Measurements from ENCODE around the gene ZYG11A. TPM values are rescaled to one million over a fixed set of nuclear protein-coding genes. Genes with fewer than 3 reads are reported as not detected.
A peak's percentile ranks its signal among the peaks of the same experiment; 100 is the strongest.

Gene ZYG11A
- total and polyA plus RNA-seq, 2 of the 13 experiments (the other 11 are each of a cell fraction or from before 2014, with no cell fraction given), result not detected

DNA sequence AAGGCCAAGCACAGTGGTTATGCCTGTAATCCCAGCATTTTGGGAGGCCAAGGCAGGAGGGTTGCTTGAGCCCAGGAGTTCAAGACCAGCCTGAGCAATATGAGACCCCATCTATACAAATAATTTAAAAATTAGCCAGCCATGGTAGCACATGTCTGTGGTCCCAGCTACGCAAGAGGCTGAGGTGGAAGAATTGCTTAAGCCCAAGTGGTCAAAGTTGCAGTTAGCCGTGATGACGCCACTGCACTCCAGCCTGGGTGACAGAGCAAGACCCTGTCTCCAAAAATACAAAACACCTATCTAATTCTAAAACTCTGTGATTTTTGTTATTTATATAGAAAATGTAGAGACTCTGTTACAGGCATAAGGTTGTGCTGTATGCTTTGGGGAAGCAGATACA lies 44.2 kb upstream of the ZYG11A start:
- no peaks in the 10 kb centered on the region for H3K9me3 ChIP-seq (ENCODE audit: low read length)
- in situ Hi-C loops (cut with HindIII; ENCODE audit: extremely low pct_ligation_motif_present, low pct_unique_long_range_greater_than_20kb), result no loop called here
- H3K36me3 ChIP-seq (replicated peaks in 1 of 2; ENCODE audit: control insufficient read depth in 1 of 2, insufficient read depth in 2 of 2, low read length in 2 of 2), result peaks cover 3 to 11% of the 10 kb centered on the region in 2 experiments; a peak in 2 of 5 replicates
- POLR2A ChIA-PET, result no interaction called here
- H4K20me1 ChIP-seq (ENCODE audit: insufficient read depth, low read length), result no peaks in the 10 kb centered on the region
- 94% methylated on average over 3 of the region's 3 CpGs for WGBS (ENCODE audit: low lambda C conversion rate)
- FAIRE-seq, result no peak
- intact Hi-C loops (cut with micrococcal nuclease; ENCODE audit: unreplicated experiment), result no loop called here
- no peaks in the 10 kb centered on the region for H3K4me1 ChIP-seq (ENCODE audit: insufficient read depth, low read length)
- CTCF ChIA-PET (ENCODE audit: low intra/inter-chr PET ratio, low total read pairs), result no interaction called here
- no peaks in the 10 kb centered on the region for H3K79me2 ChIP-seq (ENCODE audit: insufficient read depth, low read length)
- H2AFZ ChIP-seq (ENCODE audit: low read length), result no peak overlapping the region
- no peak overlapping the region for H3K4me2 ChIP-seq (ENCODE audit: low read depth, low read length)
- H3K4me3 ChIP-seq (replicated peaks in 1 of 3; ENCODE audit: insufficient read depth in 1 of 3, low read depth in 2 of 3, low read length in 3 of 3), result no peak overlapping the region
- DNase-seq (ENCODE audit: low spot score), result no peak
- no peak for TF ChIP-seq SMYD3 (CRISPR knock-in tag; IDR thresholded peaks at IDR 0.05)
- TF ChIP-seq GABPB1 (CRISPR knock-in tag; IDR thresholded peaks at IDR 0.05), result no peak
- TF ChIP-seq SIX4 (CRISPR knock-in tag; IDR thresholded peaks at IDR 0.05), result no peak
- TF ChIP-seq RNF2 (conservative IDR thresholded peaks at IDR 0.05; ENCODE audit: low read depth), result no peak
- no peak for TF ChIP-seq ZFP36 (IDR thresholded peaks at IDR 0.05; ENCODE audit: borderline replicate concordance, low read depth, low read length, partially characterized antibody)
- no peak for TF ChIP-seq ZNF557 (CRISPR knock-in tag; IDR thresholded peaks at IDR 0.05)
- no peak for TF ChIP-seq ZEB1 (IDR thresholded peaks at IDR 0.05; ENCODE audit: insufficient replicate concordance, low read depth)
- TF ChIP-seq ZNF879 (CRISPR knock-in tag; IDR thresholded peaks at IDR 0.05), result no peak
- TF ChIP-seq TBL1XR1 (IDR thresholded peaks at IDR 0.05; ENCODE audit: borderline replicate concordance, low read length, partially characterized antibody), result no peak
- TF ChIP-seq RFXAP (CRISPR knock-in tag; IDR thresholded peaks at IDR 0.05; ENCODE audit: borderline replicate concordance), result no peak
- TF ChIP-seq ZNF460 (CRISPR knock-in tag; IDR thresholded peaks at IDR 0.05; ENCODE audit: borderline replicate concordance), result no peak
- no peaks in the 10 kb centered on the region for H3K27me3 ChIP-seq (ENCODE audit: control insufficient read depth in 1 of 2, insufficient read depth in 2 of 2, low read length in 2 of 2)
- no peak overlapping the region for H3K27ac ChIP-seq (ENCODE audit: extremely low read length, insufficient read depth, low read length)
- no peak for ATAC-seq
- no peak overlapping the region for H3K9ac ChIP-seq (ENCODE audit: insufficient read depth, low read depth, low read length)
- no TSS peak for BruUV-seq (replicated peaks)

DNA sequence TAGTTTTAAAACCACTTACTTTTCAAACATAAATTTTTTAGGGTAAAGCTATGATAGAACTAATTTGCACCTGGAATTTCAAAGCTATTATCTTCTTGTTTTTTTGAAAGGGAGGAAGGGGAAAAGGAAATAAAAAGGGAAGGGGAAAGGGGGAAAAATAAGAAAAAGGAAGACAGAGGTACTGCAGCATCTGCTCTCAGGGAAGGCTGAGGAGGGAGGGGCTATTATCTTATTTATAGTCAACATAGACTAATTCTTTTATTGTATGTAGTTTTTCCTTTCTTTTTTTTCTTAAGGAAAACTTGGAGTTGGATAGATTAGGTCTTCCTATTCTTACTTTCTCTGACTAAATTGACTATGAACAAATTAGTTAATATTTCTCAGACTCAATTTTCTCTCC lies 41.5 kb upstream of the ZYG11A start:
- FAIRE-seq (no peak), DNase-seq (ENCODE audit: low spot score) (no peak), ATAC-seq (no peak)
- Histone ChIP-seq H2AFZ (ENCODE audit: low read length) (no peak overlapping the region), H3K79me2 (ENCODE audit: insufficient read depth, low read length) (no peaks in the 10 kb centered on the region), H3K27me3 (ENCODE audit: control insufficient read depth in 1 of 2, insufficient read depth in 2 of 2, low read length in 2 of 2) (no peaks in the 10 kb centered on the region), H3K9ac (ENCODE audit: insufficient read depth, low read depth, low read length) (no peak overlapping the region), H3K9me3 (ENCODE audit: low read length) (no peaks in the 10 kb centered on the region), H3K27ac (ENCODE audit: extremely low read length, insufficient read depth, low read length) (no peak overlapping the region), H3K36me3 (replicated peaks in 1 of 2; ENCODE audit: control insufficient read depth in 1 of 2, insufficient read depth in 2 of 2, low read length in 2 of 2) (peaks cover 1 to 17% of the 10 kb centered on the region in 2 experiments; a peak in 2 of 5 replicates), H3K4me2 (ENCODE audit: low read depth, low read length) (no peak overlapping the region), H3K4me3 (replicated peaks in 1 of 3; ENCODE audit: insufficient read depth in 1 of 3, low read depth in 2 of 3, low read length in 3 of 3) (no peak overlapping the region), H3K4me1 (ENCODE audit: insufficient read depth, low read length) (no peaks in the 10 kb centered on the region), H4K20me1 (ENCODE audit: insufficient read depth, low read length) (no peaks in the 10 kb centered on the region)
- in situ Hi-C loops (cut with HindIII; ENCODE audit: extremely low pct_ligation_motif_present, low pct_unique_long_range_greater_than_20kb), result no loop called here
- ChIA-PET CTCF (ENCODE audit: low intra/inter-chr PET ratio, low total read pairs) (no interaction called here), POLR2A (no interaction called here)
- BruUV-seq (replicated peaks), result no TSS peak
- intact Hi-C loops (cut with micrococcal nuclease; ENCODE audit: unreplicated experiment), result no loop called here
- TF ChIP-seq, protein P1, sequence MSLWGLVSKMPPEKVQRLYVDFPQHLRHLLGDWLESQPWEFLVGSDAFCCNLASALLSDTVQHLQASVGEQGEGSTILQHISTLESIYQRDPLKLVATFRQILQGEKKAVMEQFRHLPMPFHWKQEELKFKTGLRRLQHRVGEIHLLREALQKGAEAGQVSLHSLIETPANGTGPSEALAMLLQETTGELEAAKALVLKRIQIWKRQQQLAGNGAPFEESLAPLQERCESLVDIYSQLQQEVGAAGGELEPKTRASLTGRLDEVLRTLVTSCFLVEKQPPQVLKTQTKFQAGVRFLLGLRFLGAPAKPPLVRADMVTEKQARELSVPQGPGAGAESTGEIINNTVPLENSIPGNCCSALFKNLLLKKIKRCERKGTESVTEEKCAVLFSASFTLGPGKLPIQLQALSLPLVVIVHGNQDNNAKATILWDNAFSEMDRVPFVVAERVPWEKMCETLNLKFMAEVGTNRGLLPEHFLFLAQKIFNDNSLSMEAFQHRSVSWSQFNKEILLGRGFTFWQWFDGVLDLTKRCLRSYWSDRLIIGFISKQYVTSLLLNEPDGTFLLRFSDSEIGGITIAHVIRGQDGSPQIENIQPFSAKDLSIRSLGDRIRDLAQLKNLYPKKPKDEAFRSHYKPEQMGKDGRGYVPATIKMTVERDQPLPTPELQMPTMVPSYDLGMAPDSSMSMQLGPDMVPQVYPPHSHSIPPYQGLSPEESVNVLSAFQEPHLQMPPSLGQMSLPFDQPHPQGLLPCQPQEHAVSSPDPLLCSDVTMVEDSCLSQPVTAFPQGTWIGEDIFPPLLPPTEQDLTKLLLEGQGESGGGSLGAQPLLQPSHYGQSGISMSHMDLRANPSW (CRISPR knock-in tag; IDR thresholded peaks at IDR 0.05; ENCODE audit: borderline replicate concordance), result no peak
- TF ChIP-seq, protein P2, sequence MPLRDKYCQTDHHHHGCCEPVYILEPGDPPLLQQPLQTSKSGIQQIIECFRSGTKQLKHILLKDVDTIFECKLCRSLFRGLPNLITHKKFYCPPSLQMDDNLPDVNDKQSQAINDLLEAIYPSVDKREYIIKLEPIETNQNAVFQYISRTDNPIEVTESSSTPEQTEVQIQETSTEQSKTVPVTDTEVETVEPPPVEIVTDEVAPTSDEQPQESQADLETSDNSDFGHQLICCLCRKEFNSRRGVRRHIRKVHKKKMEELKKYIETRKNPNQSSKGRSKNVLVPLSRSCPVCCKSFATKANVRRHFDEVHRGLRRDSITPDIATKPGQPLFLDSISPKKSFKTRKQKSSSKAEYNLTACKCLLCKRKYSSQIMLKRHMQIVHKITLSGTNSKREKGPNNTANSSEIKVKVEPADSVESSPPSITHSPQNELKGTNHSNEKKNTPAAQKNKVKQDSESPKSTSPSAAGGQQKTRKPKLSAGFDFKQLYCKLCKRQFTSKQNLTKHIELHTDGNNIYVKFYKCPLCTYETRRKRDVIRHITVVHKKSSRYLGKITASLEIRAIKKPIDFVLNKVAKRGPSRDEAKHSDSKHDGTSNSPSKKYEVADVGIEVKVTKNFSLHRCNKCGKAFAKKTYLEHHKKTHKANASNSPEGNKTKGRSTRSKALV (CRISPR knock-in tag; IDR thresholded peaks at IDR 0.05), result no peak
- TF ChIP-seq, protein P3, sequence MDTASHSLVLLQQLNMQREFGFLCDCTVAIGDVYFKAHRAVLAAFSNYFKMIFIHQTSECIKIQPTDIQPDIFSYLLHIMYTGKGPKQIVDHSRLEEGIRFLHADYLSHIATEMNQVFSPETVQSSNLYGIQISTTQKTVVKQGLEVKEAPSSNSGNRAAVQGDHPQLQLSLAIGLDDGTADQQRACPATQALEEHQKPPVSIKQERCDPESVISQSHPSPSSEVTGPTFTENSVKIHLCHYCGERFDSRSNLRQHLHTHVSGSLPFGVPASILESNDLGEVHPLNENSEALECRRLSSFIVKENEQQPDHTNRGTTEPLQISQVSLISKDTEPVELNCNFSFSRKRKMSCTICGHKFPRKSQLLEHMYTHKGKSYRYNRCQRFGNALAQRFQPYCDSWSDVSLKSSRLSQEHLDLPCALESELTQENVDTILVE (CRISPR knock-in tag; IDR thresholded peaks at IDR 0.05), result no peak
- TF ChIP-seq HNRNPK (IDR thresholded peaks at IDR 0.05; ENCODE audit: low read depth, low read length, poor library complexity, severe bottlenecking), result peak; percentile 95

Measured in HepG2 (cell line).